Measurements from ENCODE around the gene LSM3. TPM values are rescaled to one million over a fixed set of nuclear protein-coding genes. Genes with fewer than 3 reads are reported as not detected.

LSM3 gene
- total and polyA plus RNA-seq, 9 of the 15 experiments (the other 6 are each of a cell fraction or from before 2014, with no cell fraction given) = 33.8 to 203 (median 61.2) TPM

- TF ChIP-seq ZNF609 (CRISPR knock-in tag; IDR thresholded peaks at IDR 0.05; ENCODE audit: borderline replicate concordance) = no peak
- TF ChIP-seq ZNF584 (CRISPR knock-in tag; IDR thresholded peaks at IDR 0.05; ENCODE audit: low read depth) = 0 out of 2 replicates have a peak, but pooled peaks have one; percentile 1
- TF ChIP-seq MYC (IDR thresholded peaks at IDR 0.05; ENCODE audit: low read depth, low read length) = no peak
- TF ChIP-seq MYC (CRISPR knock-in tag; IDR thresholded peaks at IDR 0.05; ENCODE audit: borderline replicate concordance, low read depth) = 0 out of 2 replicates have a peak, but pooled peaks have one; percentile 15
- TF ChIP-seq KAT2B (IDR thresholded peaks at IDR 0.05; ENCODE audit: low read depth, low read length) = no peak
- peak; percentile 84 for TF ChIP-seq NFRKB (IDR thresholded peaks at IDR 0.05; ENCODE audit: low read depth)
- TF ChIP-seq MECOM (CRISPR knock-in tag; IDR thresholded peaks at IDR 0.05) = peak; percentile 84; the same call in 1 of the 2 replicates
- no peak for TF ChIP-seq ZNF551 (CRISPR knock-in tag; IDR thresholded peaks at IDR 0.05)
- 0 out of 2 replicates have a peak, but pooled peaks have one; percentile 65 for TF ChIP-seq THRB (CRISPR knock-in tag; conservative IDR thresholded peaks at IDR 0.05)
- no peak for TF ChIP-seq ZNF12 (CRISPR knock-in tag; IDR thresholded peaks at IDR 0.05)
- no peak for TF ChIP-seq ZNF740 (CRISPR knock-in tag; IDR thresholded peaks at IDR 0.05)
- TF ChIP-seq ZNF740 (tag; IDR thresholded peaks at IDR 0.05) = peak in 1 of 2 experiments; percentile 11; a peak in 1 of 4 replicates
- no peak for TF ChIP-seq CHAMP1 (IDR thresholded peaks at IDR 0.05)
- no peak for TF ChIP-seq TCF7 (IDR thresholded peaks at IDR 0.05; ENCODE audit: borderline replicate concordance)
- TF ChIP-seq ZFPM2 (CRISPR knock-in tag; IDR thresholded peaks at IDR 0.05) = peak; percentile 30; the same call in 1 of the 2 replicates
- no peak for TF ChIP-seq ID3 (CRISPR knock-in tag; IDR thresholded peaks at IDR 0.05)
- TF ChIP-seq ID3 (tag; IDR thresholded peaks at IDR 0.05) = no peak
- TF ChIP-seq RBBP5 (IDR thresholded peaks at IDR 0.05; ENCODE audit: borderline replicate concordance, insufficient read depth, low read length, poor library complexity, severe bottlenecking) = no peak
Observed at GRCh38 chr3:14231998-14232501, 53.4 kb downstream of the LSM3 start (continued).

All from K562 (cell line).